K562 treated with DMSO at 1 percent for 4 hours (cell line): ENCODE measurements around the gene ZNF695. TPM values are rescaled to one million over a fixed set of nuclear protein-coding genes. Genes with fewer than 3 reads are reported as not detected.

Experiments used
- total RNA-seq: library from RNA; unstranded; fragments of 300-600 nt; gene quantifications from 2 replicates; pipeline ENCODE4 v1.2.3, GENCODE V29; 2022; ENCODE audit not compliant: insufficient read depth

ZNF695 gene
- total RNA-seq = 9.4 and 13.2 TPM in 2 replicates

GRCh38 chr1:247007511-247008405 is at the start of gene ZNF695:
ZNF695 (minus strand) TSS chr1:247008057; CDS start chr1:247007908, 149 bp downstream.

Other genes with a start within 250 kb of the ZNF695 start
- 16.1 and 22.6 TPM in 2 replicates for gene AHCTF1, start 76.1 kb downstream of the ZNF695 start, total RNA-seq
- 4.4 and 7.0 TPM in 2 replicates for gene ZNF670, start 70.8 kb upstream of the ZNF695 start, total RNA-seq
- gene ZNF669, start 96.3 kb upstream of the ZNF695 start, total RNA-seq = 6.6 and 8.7 TPM in 2 replicates
- 9.5 and 17.1 TPM in 2 replicates for gene ZNF124, start 164.0 kb upstream of the ZNF695 start, total RNA-seq
- gene VN1R5, start 248.0 kb upstream of the ZNF695 start, total RNA-seq = not detected in 2 replicates